Caco-2 (cell line): Measurements from ENCODE around the gene CCS. TPM values are rescaled to one million over a fixed set of nuclear protein-coding genes. Genes with fewer than 3 reads are reported as not detected.

Source experiments
- BruUV-seq: library from RNA; stranded (reverse); fragments of 400-500 nt; replicated peaks from 2 replicates; lab custom pipeline; 2021; lab: Mats Ljungman, UMichigan
- CTCF ChIA-PET: fragments of 300-600 bp; sonication (Branson Sonifier 250); formaldehyde crosslinking; loops from one replicate; lab custom pipeline; 2022; ENCODE audit warnings: antibody characterized with exemption; lab: Charles Lee
- POLR2A ChIA-PET: fragments of 300-600 bp; sonication (Branson Sonifier 250); formaldehyde crosslinking; loops from one replicate; lab custom pipeline; 2022; ENCODE audit warnings: antibody characterized with exemption; lab: Charles Lee
- DNase-seq, 2 experiments: peaks; one replicate each; pipeline versions ENCODE4 v3.0.0 to v3.0.0-alpha.2; 2020 to 2022
- H3K27me3 ChIP-seq: replicated peaks from 2 replicates; pipeline ENCODE4 v1.6.0; 2011; ENCODE audit warnings: low read length; ENCODE audit not compliant: control insufficient read depth, insufficient read depth
- H3K36me3 ChIP-seq: 2 replicates; pipeline ENCODE4 v1.5.1; 2011; ENCODE audit warnings: low read length; ENCODE audit not compliant: control insufficient read depth, insufficient read depth
- H3K4me1 ChIP-seq: fragments of 250-450 bp; sonication (Bioruptor Pico); 2 replicates; pipeline ENCODE4 v1.5.1; 2020; ENCODE audit warnings: mild to moderate bottlenecking
- H3K4me3 ChIP-seq: 2 replicates; pipeline ENCODE4 v1.5.1; 2011; ENCODE audit warnings: low read depth, mild to moderate bottlenecking, control low read depth, low read length
- H3K9me3 ChIP-seq: fragments of 250-450 bp; sonication (Bioruptor Pico); 2 replicates; pipeline ENCODE4 v1.5.1; 2020; ENCODE audit warnings: mild to moderate bottlenecking, moderate library complexity
- H3K27ac Mint-ChIP-seq: one replicate; pipeline ENCODE4 v1.8.0; 2022; ENCODE audit warnings: mixed read lengths; ENCODE audit not compliant: unreplicated experiment
- H3K27me3 Mint-ChIP-seq: one replicate; pipeline ENCODE4 v1.8.0; 2022; ENCODE audit warnings: mixed read lengths; ENCODE audit not compliant: insufficient read depth, unreplicated experiment
- H3K36me3 Mint-ChIP-seq: one replicate; pipeline ENCODE4 v1.8.0; 2022; ENCODE audit warnings: mild to moderate bottlenecking, mixed read lengths; ENCODE audit not compliant: insufficient read depth, unreplicated experiment
- H3K4me1 Mint-ChIP-seq: one replicate; pipeline ENCODE4 v1.8.0; 2022; ENCODE audit warnings: low read depth, mixed read lengths; ENCODE audit not compliant: unreplicated experiment
- H3K4me3 Mint-ChIP-seq: one replicate; pipeline ENCODE4 v1.8.0; 2022; ENCODE audit warnings: mild to moderate bottlenecking, moderate library complexity, mixed read lengths; ENCODE audit not compliant: unreplicated experiment
- H3K9me3 Mint-ChIP-seq: one replicate; pipeline ENCODE4 v1.8.0; 2022; ENCODE audit warnings: mixed read lengths; ENCODE audit not compliant: unreplicated experiment
- intact Hi-C: fragments of 100-400 bp; cut with micrococcal nuclease; formaldehyde crosslinking; loops from one replicate; pipeline ENCODE4 v1.10.0; 2022; ENCODE audit not compliant: unreplicated experiment
- total RNA-seq: library from RNA; stranded (reverse); gene quantifications from 2 replicates; pipeline ENCODE4 v1.2.3, GENCODE V29; 2022
- TF ChIP-seq, protein P1 (sequence below), 2 experiments: fragments of 200-600 bp in 1 of 2; IDR thresholded peaks; 1 replicate in 1 of 2; 2 replicates in 1 of 2; pipeline versions ENCODE4 v1.5.1 to v1.8.0; 2011 to 2022; ENCODE audit warnings: antibody characterized with exemption in 1 of 2, control low read depth in 1 of 2, inconsistent platforms in 1 of 2, low read depth in 1 of 2, low read length in 1 of 2, mild to moderate bottlenecking in 1 of 2, moderate library complexity in 1 of 2; ENCODE audit not compliant: insufficient read depth in 1 of 2, severe bottlenecking in 1 of 2, unreplicated experiment in 1 of 2

The CCS gene
- total RNA-seq, 1 experiment from 2014 or later = 52.9 TPM

DNA sequence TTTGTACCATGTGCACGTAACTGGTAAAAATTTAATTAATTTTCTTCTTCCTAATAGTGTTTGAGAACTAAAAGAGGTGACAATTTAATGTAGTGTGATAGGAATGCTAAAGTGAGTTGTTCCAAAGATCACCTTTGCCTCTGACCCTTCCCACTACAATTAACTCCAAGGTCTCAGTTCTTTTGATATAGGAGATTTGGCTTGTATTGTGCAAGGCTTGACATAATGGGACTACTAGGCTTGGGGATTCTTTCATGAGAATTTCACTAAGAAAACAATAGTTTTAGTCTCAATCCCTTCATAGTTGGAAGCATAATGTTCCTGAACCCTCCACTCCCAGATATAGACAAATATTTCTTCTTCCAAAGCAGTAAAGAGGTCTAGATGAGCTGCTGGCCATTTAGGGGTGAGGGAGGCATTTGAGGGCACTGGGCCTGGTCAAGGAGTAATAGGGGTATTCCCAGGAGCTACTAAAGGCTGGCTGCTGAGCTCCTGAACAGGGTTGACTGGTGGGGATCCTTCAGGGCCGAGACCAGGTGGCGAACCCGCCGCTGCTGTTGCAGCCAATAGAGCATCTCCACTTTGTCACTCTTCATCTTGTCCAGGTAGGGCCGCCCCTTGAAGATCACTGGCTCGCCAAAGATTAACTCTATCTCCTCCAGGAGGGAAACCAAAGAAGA is 2.8 kb upstream of the CCS start:
- CTCF ChIA-PET = interaction anchor here (0.8 to 1.6 kb wide), 2 partner anchors 28 to 88 kb away, joined by 3 read pairs; no protein-coding TSS in a partner anchor

DNA sequence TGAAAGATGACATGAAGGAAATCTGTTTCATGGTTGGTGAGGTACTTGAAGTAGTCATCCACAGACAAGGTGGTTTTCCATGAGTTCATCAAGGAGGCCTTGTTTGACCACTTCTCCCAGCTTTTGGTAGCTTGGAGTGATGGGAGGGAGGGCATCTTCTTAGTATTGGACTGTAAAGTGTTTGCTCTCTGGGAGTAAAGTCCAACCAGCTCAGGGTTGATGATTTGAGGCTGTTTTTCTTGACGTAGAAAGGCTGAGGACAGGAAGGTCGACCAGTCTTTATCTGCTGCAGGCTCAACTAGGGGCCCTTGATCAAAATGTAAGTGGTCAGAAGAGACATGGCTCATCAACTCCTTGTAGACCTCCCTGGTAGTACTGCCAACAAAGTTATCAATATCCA is 1.8 kb upstream of the CCS start:
- intact Hi-C loops = loop anchor here (5.0 kb wide), 1 partner anchor 44 kb away; the partner anchor contains the start of genes ACTN3 and ZDHHC24
- H3K36me3 Mint-ChIP-seq = peaks cover 14% of the 10 kb centered on the region
- no peak for DNase-seq
- no peak overlapping the region for H3K4me3 ChIP-seq
- H3K4me3 Mint-ChIP-seq = peak overlapping the region; percentile 79
- CTCF ChIA-PET = interaction anchor here (0.7 to 1.6 kb wide), 2 partner anchors 45 to 87 kb away, joined by 3 read pairs; partner anchors contain the start of genes ACTN3 and ZDHHC24
- H3K4me1 Mint-ChIP-seq = peaks cover 6% of the 10 kb centered on the region
- no TSS peak for BruUV-seq
- peaks cover 23% of the 10 kb centered on the region for H3K4me1 ChIP-seq
- no peaks in the 10 kb centered on the region for H3K9me3 Mint-ChIP-seq
- TF ChIP-seq, protein P1, sequence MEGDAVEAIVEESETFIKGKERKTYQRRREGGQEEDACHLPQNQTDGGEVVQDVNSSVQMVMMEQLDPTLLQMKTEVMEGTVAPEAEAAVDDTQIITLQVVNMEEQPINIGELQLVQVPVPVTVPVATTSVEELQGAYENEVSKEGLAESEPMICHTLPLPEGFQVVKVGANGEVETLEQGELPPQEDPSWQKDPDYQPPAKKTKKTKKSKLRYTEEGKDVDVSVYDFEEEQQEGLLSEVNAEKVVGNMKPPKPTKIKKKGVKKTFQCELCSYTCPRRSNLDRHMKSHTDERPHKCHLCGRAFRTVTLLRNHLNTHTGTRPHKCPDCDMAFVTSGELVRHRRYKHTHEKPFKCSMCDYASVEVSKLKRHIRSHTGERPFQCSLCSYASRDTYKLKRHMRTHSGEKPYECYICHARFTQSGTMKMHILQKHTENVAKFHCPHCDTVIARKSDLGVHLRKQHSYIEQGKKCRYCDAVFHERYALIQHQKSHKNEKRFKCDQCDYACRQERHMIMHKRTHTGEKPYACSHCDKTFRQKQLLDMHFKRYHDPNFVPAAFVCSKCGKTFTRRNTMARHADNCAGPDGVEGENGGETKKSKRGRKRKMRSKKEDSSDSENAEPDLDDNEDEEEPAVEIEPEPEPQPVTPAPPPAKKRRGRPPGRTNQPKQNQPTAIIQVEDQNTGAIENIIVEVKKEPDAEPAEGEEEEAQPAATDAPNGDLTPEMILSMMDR (IDR thresholded peaks at IDR 0.05; ENCODE audit: insufficient read depth in 1 of 2, low read depth in 1 of 2, low read length in 1 of 2, severe bottlenecking in 1 of 2, unreplicated experiment in 1 of 2) = no peak
- H3K9me3 ChIP-seq = peaks cover 4% of the 10 kb centered on the region; the same call in 1 of the 2 replicates
- POLR2A ChIA-PET = interaction anchor here (1.6 to 2.7 kb wide), 2 partner anchors 26 to 47 kb away, joined by 6 to 9 read pairs; partner anchors contain the start of genes RBM14 and RBM4
- H3K36me3 ChIP-seq = no peaks in the 10 kb centered on the region
- peak overlapping the region; percentile 90 for H3K27ac Mint-ChIP-seq
- no peaks in the 10 kb centered on the region for H3K27me3 ChIP-seq
- no peaks in the 10 kb centered on the region for H3K27me3 Mint-ChIP-seq

More for the DNA sequence above, 2.8 kb upstream of the CCS start:
- BruUV-seq = no TSS peak
- peaks cover 6% of the 10 kb centered on the region for H3K4me1 Mint-ChIP-seq
- Histone ChIP-seq H3K27me3 (no peaks in the 10 kb centered on the region), H3K4me1 (peaks cover 23% of the 10 kb centered on the region), H3K4me3 (no peak overlapping the region), H3K36me3 (no peaks in the 10 kb centered on the region), H3K9me3 (peaks cover 4% of the 10 kb centered on the region; the same call in 1 of the 2 replicates)
- H3K9me3 Mint-ChIP-seq = no peaks in the 10 kb centered on the region
- H3K36me3 Mint-ChIP-seq = peaks cover 14% of the 10 kb centered on the region
- H3K4me3 Mint-ChIP-seq = no peak overlapping the region
- TF ChIP-seq, protein P1 (IDR thresholded peaks at IDR 0.05; ENCODE audit: insufficient read depth in 1 of 2, low read depth in 1 of 2, low read length in 1 of 2, severe bottlenecking in 1 of 2, unreplicated experiment in 1 of 2) = no peak
- intact Hi-C loops = loop anchor here (5.0 kb wide), 1 partner anchor 43 kb away; the partner anchor contains the start of genes ACTN3 and ZDHHC24
- no peaks in the 10 kb centered on the region for H3K27me3 Mint-ChIP-seq
- no peak overlapping the region for H3K27ac Mint-ChIP-seq
- POLR2A ChIA-PET = interaction anchor here (0.6 to 2.7 kb wide), 3 partner anchors 27 to 124 kb away, joined by 6 to 9 read pairs (median 9); partner anchors contain the start of genes PELI3, RBM14 and RBM4
- DNase-seq = no peak

DNA sequence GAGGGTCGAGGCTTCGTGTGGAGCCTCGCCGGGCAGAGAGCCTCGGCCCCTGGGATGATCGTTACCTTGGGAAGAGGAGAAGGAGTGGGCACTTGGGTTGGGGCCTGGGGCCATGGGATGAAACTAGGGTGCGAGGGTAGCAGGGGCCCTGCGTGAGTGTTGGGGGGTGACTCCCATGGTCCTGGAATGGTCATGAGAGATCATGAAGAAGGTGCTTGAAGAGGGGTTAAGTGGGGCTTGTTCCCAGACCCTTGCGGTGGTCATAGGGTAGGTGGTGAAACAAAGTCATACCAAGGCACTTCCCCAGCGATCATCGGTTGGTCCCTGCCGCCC is 284 bp downstream of the CCS start:
- Mint-ChIP-seq H3K27ac (peak overlapping the region; percentile 90), H3K9me3 (no peaks in the 10 kb centered on the region), H3K4me1 (peaks cover 6% of the 10 kb centered on the region), H3K27me3 (no peaks in the 10 kb centered on the region), H3K4me3 (peak overlapping the region; percentile 79), H3K36me3 (peaks cover 20% of the 10 kb centered on the region)
- intact Hi-C loops = loop anchor here (1.0 to 5.0 kb wide), 4 partner anchors 23 to 85 kb away; partner anchors contain the start of genes ACTN3, RBM14, RBM4 and ZDHHC24
- POLR2A ChIA-PET = interaction anchor here (0.6 to 1.5 kb wide), 3 partner anchors 24 to 155 kb away, joined by 3 to 37 read pairs (median 4); partner anchors contain the start of genes DPP3, MRPL11 and RBM14
- Histone ChIP-seq H3K4me1 (peaks cover 23% of the 10 kb centered on the region), H3K27me3 (no peaks in the 10 kb centered on the region), H3K9me3 (no peaks in the 10 kb centered on the region; the same call in 1 of the 2 replicates), H3K4me3 (peak overlapping the region; percentile 68), H3K36me3 (no peaks in the 10 kb centered on the region; the same call in 1 of the 2 replicates)
- CTCF ChIA-PET = interaction anchor here (0.5 to 1.5 kb wide), 17 partner anchors 13 to 154 kb away, joined by 3 to 14 read pairs (median 4); partner anchors contain the start of genes BBS1, DPP3, MRPL11 and PELI3
- TF ChIP-seq, protein P1 (IDR thresholded peaks at IDR 0.05; ENCODE audit: insufficient read depth in 1 of 2, low read depth in 1 of 2, low read length in 1 of 2, severe bottlenecking in 1 of 2, unreplicated experiment in 1 of 2) = no peak
- BruUV-seq = TSS peak; percentile 81
- DNase-seq = no peak
